Heart left ventricle (tissue), 16 donors: ENCODE results near the gene CDHR3. TPM values are rescaled to one million over a fixed set of nuclear protein-coding genes. Genes with fewer than 3 reads are reported as not detected.

Experiments
- ATAC-seq, 4 donors: fragments of 200-7000 bp; cut with Tn5 transposase; one replicate each; pipeline ENCODE4 v1.9.1; 2020 to 2022; ENCODE audit warnings: moderate library complexity in 4 of 4, mild to moderate bottlenecking in 3 of 4, moderate number of reproducible peaks in 1 of 4
- DNase-seq, 5 donors: peaks; one replicate each; pipeline ENCODE4 v3.0.0-alpha.2; 2020
- H3K27ac ChIP-seq, 12 donors: fragments of 200-600 bp; sonication (generic) in 4 of 12; one replicate each; pipeline versions ENCODE4 v1.5.0 to v1.8.0; 2016 to 2022; ENCODE audit warnings: mild to moderate bottlenecking in 2 of 12
- H3K27me3 ChIP-seq, 9 donors: fragments of 200-600 bp; sonication (generic) in 2 of 9; one replicate each; pipeline versions ENCODE4 v1.5.1 to v1.8.0; 2016 to 2022; ENCODE audit warnings: mild to moderate bottlenecking in 3 of 9
- H3K36me3 ChIP-seq, 9 donors: fragments of 200-600 bp; sonication (generic) in 2 of 9; one replicate each; pipeline versions ENCODE4 v1.5.0 to v1.8.0; 2018 to 2022; ENCODE audit warnings: mild to moderate bottlenecking in 2 of 9
- H3K4me1 ChIP-seq, 12 donors: fragments of 200-600 bp; sonication (generic) in 4 of 12; one replicate each; pipeline versions ENCODE4 v1.5.0 to v1.8.0; 2016 to 2022; ENCODE audit warnings: mild to moderate bottlenecking in 3 of 12
- H3K4me3 ChIP-seq, 12 donors: fragments of 200-600 bp; sonication (generic) in 4 of 12; one replicate each; pipeline versions ENCODE4 v1.5.0 to v1.8.0; 2017 to 2022; ENCODE audit warnings: mild to moderate bottlenecking in 9 of 12, moderate library complexity in 4 of 12
- H3K9me3 ChIP-seq, 12 donors: fragments of 200-600 bp; sonication (generic) in 4 of 12; one replicate each; pipeline versions ENCODE4 v1.5.0 to v1.8.0; 2016 to 2022; ENCODE audit warnings: mild to moderate bottlenecking in 1 of 12
- POLR2A ChIP-seq, 2 donors: fragments of 450-650 bp; IDR thresholded peaks; one replicate each; pipeline ENCODE4 v1.6.1; 2017; ENCODE audit warnings: antibody characterized with exemption in 2 of 2, mild to moderate bottlenecking in 2 of 2, moderate library complexity in 2 of 2
- WGBS, 4 donors: extraction: QIAGEN DNeasy Blood & Tissue Kit in 2 of 4; methylation state at CpG; one replicate each; pipeline versions ENCODE4 v1.1.5 to v1.1.7; 2013 to 2018; 5-methylcytosine and 5-hydroxymethylcytosine counted together
- intact Hi-C, 10 donors: fragments of 100-400 bp; cut with DNase I; formaldehyde crosslinking; loops; one replicate each; pipeline versions ENCODE4 v1.11.1 to v1.14.2; 2022
- polyA plus RNA-seq, 2 donors: library from polyadenylated mRNA; stranded (reverse); fragments of 200-250 nt; gene quantifications; one replicate each; pipeline ENCODE4 v1.2.3, GENCODE V29; 2013
- total RNA-seq, 9 donors: library from RNA; depleted of rRNA in 2 of 9; stranded (reverse); fragments of >200 nt in 2 of 9; fragmentation: NEBNext Ultra II Directional in 3 of 9; extraction: Animal tissue kit (Norgen Biotek cat#: 25700) in 3 of 9; gene quantifications; one replicate each; pipeline versions ENCODE4 v1.1.0 to v1.2.4, GENCODE V29; 2016 to 2023
- TF ChIP-seq, protein P1 (sequence below), 12 donors: fragments of 200-600 bp; sonication (generic) in 4 of 12; IDR thresholded peaks; one replicate each; pipeline versions ENCODE4 v1.5.0 to v1.8.0; 2018 to 2022; ENCODE audit warnings: antibody characterized with exemption in 12 of 12, mild to moderate bottlenecking in 5 of 12
- donor health status: ischemic (EF 13 %, LVEDD 7.1; RV severe dilation, severe dysfunction).
- donor health status: healthy with polysubstance abuse.
- donor health status: DM: no; HTN: yes; CAD: no.
- donor health status: DM: no; HTN: no; CAD: no.
- donor health status: ischemic (EF 25% LVEDD 6.9; RV normal size, moderate dysfunction).
- donor health status: ischemic (EF 25% LVEDD 5.7; RV mildly dilated, moderate dysfunction).
- donor health status: healthy.
- donor health status: DM: yes; HTN: yes; CAD: no.
- donor health status: ischemic (EF 35%, LVEDD 5.7; RV mildly dilated, moderate dysfunction).
- donor health status: nonischemic (EF 11% LVEDD 7.7; RV severe dilation, severe dysfunction).
- donor health status: DM: yes; HTN: yes; CAD: no.
- donor health status: PGD.
- donor health status: ischemic (EF 29% LVEDD 5.4; RV normal size, mild dysfunction).
- donor health status: nonischemic (EF 23%, LVEDD 6.1; RV moderate dilation, normal function).

CDHR3 gene
- total and polyA plus RNA-seq, 11 donors, result 0.60 to 6.1 (median 1.4) TPM

DNA sequence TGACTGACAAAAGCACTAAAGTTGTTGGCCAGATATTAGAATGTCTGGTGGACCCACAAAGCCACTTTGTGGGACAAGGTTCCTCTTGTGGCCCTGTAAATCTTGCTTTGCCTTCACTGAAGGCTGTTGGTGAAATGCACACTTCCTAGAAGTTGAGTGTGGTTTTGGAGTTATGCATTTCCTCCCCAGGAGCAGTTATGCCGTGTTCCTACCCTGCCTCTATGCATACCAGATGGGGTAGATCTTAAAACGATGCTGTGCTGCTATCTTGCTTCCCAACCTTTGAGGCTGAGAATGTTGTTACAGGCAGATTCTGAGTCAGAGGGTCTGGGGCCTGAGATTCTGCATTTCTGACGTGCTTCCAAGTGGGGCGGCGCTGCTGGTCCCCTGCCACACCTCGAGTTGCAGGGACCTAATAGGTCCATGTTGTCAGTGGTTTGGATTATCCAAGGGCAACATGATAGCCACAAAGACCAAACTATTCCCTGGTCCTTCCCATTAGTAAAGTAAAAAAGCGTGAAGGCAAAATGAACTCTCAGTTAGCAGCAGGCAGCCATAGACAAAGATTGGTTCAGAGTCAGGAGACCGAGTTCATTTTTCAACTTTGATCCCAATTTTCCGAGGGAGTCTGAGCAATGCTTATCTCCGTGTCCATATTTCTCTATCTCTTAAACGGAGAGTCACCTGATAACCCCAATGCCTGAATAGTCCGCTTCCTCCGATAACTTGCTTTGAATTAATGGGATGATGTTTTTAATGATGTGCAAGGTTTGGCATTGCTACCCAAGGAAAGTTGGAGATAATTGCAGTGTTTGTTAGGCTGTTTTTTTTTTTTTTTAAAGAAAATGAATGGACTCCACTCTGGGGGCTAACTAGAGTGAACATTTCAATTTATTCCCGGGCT lies 55.8 kb downstream of the CDHR3 start:
- Histone ChIP-seq H3K27me3 (peaks cover 0 to 4% (median 0%) of the 10 kb centered on the region in 9 donors), H3K9me3 (no peaks in the 10 kb centered on the region), H3K36me3 (no peaks in the 10 kb centered on the region), H3K27ac (no peak overlapping the region), H3K4me1 (peaks cover 0 to 11% (median 0%) of the 10 kb centered on the region in 12 donors), H3K4me3 (no peak overlapping the region)
- intact Hi-C loops, result loop anchor here in 3 of 10 donors (10.0 kb wide), 2 partner anchors 264 to 364 kb away; no protein-coding TSS in a partner anchor
- ATAC-seq, result no peak
- WGBS, 4 donors, result 75 to 85% (median 80%) methylated on average over 14 of the region's 14 CpGs
- TF ChIP-seq, protein P1, sequence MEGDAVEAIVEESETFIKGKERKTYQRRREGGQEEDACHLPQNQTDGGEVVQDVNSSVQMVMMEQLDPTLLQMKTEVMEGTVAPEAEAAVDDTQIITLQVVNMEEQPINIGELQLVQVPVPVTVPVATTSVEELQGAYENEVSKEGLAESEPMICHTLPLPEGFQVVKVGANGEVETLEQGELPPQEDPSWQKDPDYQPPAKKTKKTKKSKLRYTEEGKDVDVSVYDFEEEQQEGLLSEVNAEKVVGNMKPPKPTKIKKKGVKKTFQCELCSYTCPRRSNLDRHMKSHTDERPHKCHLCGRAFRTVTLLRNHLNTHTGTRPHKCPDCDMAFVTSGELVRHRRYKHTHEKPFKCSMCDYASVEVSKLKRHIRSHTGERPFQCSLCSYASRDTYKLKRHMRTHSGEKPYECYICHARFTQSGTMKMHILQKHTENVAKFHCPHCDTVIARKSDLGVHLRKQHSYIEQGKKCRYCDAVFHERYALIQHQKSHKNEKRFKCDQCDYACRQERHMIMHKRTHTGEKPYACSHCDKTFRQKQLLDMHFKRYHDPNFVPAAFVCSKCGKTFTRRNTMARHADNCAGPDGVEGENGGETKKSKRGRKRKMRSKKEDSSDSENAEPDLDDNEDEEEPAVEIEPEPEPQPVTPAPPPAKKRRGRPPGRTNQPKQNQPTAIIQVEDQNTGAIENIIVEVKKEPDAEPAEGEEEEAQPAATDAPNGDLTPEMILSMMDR (IDR thresholded peaks at IDR 0.05), result no peak
- TF ChIP-seq POLR2A (IDR thresholded peaks at IDR 0.05), result no peak
- no peak for DNase-seq

DNA sequence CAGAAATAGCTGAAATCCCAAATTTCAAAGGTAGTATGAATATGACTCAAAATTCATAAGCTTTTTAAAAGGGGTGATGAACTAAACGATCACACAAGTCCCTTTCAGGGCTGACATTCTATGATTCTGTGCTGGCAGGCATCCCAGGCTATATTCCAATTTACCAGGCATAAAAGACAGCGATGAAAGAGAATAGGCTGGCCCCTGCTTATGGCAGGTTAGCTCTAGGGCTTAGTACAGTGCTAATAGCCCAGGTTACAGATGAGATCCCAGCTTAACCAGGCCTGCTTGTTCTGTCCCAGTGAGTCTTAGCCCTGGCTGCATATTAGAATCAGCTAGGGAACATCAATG lies 56.4 kb downstream of the CDHR3 start:
- Histone ChIP-seq H3K36me3 (no peaks in the 10 kb centered on the region), H3K27me3 (peaks cover 0 to 4% (median 0%) of the 10 kb centered on the region in 9 donors), H3K4me3 (no peak overlapping the region), H3K9me3 (no peaks in the 10 kb centered on the region), H3K4me1 (peaks cover 0 to 14% (median 0%) of the 10 kb centered on the region in 12 donors), H3K27ac (no peak overlapping the region)
- intact Hi-C loops, result loop anchor here in 3 of 10 donors (10.0 kb wide), 2 partner anchors 265 to 365 kb away; no protein-coding TSS in a partner anchor
- ATAC-seq (no peak), DNase-seq (no peak)
- WGBS, 4 donors, result 78 to 91% (median 88%) methylated on average over 2 of the region's 2 CpGs
- TF ChIP-seq POLR2A (IDR thresholded peaks at IDR 0.05), result no peak
- TF ChIP-seq, protein P1 (IDR thresholded peaks at IDR 0.05), result no peak

- WGBS, 4 donors, result 82 to 88% (median 84%) methylated on average over 11 of the region's 11 CpGs
- TF ChIP-seq, protein P1 (IDR thresholded peaks at IDR 0.05), result no peak
- TF ChIP-seq POLR2A (IDR thresholded peaks at IDR 0.05), result no peak
- no peak overlapping the region for H3K4me3 ChIP-seq
- H3K27ac ChIP-seq, result no peak overlapping the region
- H3K9me3 ChIP-seq, result no peaks in the 10 kb centered on the region
- no peaks in the 10 kb centered on the region for H3K36me3 ChIP-seq
- DNase-seq (no peak), ATAC-seq (no peak)
- intact Hi-C loops, result no loop called here
- peaks cover 0 to 4% (median 0%) of the 10 kb centered on the region in 9 donors for H3K27me3 ChIP-seq
- H3K4me1 ChIP-seq, result peaks cover 0 to 14% (median 0%) of the 10 kb centered on the region in 12 donors
Measured at GRCh38 chr7:106021151-106022067, 58.3 kb downstream of the CDHR3 start.
